Omental fat pad (tissue), 4 donors: ENCODE measurements around the gene PRSS56. TPM values are rescaled to one million over a fixed set of nuclear protein-coding genes. Genes with fewer than 3 reads are reported as not detected.
"Not testable (repeated sequence)": the region's sequence is repeated elsewhere in the genome, so short reads cannot be mapped to it uniquely, and the experiment has no call there.

Experiments
- ATAC-seq: fragments of 150-250 bp; one replicate; pipeline ENCODE4 v1.9.1; 2016; ENCODE audit warnings: mild to moderate bottlenecking, moderate library complexity; ENCODE audit not compliant: low FRiP score
- DNase-seq: peaks from one replicate; pipeline ENCODE4 v3.0.0-alpha.2; 2019; ENCODE audit warnings: low spot score
- CTCF ChIP-seq, 3 donors: fragments of 450-650 bp; IDR thresholded peaks; one replicate each; pipeline ENCODE4 v1.5.1; 2016 to 2017; ENCODE audit warnings: antibody characterized with exemption in 3 of 3, mild to moderate bottlenecking in 3 of 3, moderate library complexity in 2 of 3
- total RNA-seq, 4 donors: library from RNA; depleted of rRNA; stranded (reverse); fragments of >200 nt; gene quantifications; one replicate each; pipeline ENCODE4 v1.1.0, GENCODE V29; 2016

The PRSS56 gene
- total RNA-seq, 4 donors from 2014 or later: not detected

DNA sequence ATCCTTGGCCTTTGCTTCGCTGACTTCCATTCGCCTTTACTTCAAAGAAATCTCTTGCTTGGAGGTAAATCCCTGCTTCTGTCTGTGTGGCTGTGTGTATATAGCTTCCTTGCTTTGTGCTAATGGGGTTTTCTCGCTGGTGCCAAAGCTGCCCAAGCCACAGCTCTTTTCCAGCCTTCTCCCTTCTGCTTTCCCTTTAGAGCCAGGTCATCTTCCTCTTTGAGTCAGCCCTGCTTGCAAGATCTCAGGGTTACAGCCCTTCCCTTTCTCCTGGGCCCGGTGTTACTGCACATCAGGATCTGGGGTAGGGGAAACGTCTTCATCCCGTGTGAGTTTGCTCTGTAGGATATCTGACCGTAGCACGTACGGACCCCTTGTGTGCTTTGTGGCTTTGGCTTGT lies 49.4 kb downstream of the PRSS56 start:
- no peak for TF ChIP-seq CTCF (IDR thresholded peaks at IDR 0.05)
- DNase-seq (no peak), ATAC-seq (no peak)

- not testable (repeated sequence) for DNase-seq, ATAC-seq
Measured at GRCh38 chr2:232570481-232570880, 50.3 kb downstream of the PRSS56 start.

GRCh38 chr2:232571026-232571474 lies 50.9 kb downstream of the PRSS56 start:
- TF ChIP-seq CTCF (IDR thresholded peaks at IDR 0.05): no peak
- ATAC-seq (peak; percentile 44), DNase-seq (no peak)

GRCh38 chr2:232573042-232573441 lies 52.9 kb downstream of the PRSS56 start:
- DNase-seq (no peak), ATAC-seq (no peak)
- TF ChIP-seq CTCF (IDR thresholded peaks at IDR 0.05): no peak

DNA sequence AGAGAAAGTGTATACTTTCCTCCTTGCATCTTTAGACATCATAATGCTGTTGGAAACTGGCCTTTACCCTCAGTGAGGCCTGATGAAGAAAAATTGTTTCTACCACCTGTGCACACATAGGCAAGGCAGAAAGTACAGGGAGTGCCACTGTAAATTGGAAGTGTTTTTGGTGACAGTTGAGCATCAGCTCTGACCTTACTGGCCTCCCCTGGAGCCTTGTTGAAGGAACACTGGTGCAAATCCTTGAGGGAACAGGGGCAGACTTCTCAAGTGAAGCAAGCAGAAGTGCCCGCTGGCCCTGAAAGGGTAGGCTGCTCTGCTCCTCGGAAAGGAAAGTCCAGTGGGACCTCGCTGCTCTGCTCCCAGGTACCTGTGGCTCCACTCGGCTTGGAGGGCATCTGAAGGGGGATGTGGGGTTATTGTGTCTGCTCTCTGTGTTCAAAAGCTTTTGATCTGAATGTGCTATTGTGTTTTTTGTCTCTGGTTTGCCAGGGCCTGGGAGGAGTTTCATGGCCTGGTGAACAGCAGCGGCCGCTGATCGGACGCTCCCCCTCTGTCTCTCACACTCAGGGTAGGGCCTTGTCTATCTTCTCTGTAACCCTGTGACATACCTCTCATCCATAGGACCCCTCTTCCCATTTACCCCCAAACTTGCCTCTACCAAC lies 53.7 kb downstream of the PRSS56 start:
- DNase-seq (no peak), ATAC-seq (no peak)
- TF ChIP-seq CTCF (IDR thresholded peaks at IDR 0.05): no peak

DNA sequence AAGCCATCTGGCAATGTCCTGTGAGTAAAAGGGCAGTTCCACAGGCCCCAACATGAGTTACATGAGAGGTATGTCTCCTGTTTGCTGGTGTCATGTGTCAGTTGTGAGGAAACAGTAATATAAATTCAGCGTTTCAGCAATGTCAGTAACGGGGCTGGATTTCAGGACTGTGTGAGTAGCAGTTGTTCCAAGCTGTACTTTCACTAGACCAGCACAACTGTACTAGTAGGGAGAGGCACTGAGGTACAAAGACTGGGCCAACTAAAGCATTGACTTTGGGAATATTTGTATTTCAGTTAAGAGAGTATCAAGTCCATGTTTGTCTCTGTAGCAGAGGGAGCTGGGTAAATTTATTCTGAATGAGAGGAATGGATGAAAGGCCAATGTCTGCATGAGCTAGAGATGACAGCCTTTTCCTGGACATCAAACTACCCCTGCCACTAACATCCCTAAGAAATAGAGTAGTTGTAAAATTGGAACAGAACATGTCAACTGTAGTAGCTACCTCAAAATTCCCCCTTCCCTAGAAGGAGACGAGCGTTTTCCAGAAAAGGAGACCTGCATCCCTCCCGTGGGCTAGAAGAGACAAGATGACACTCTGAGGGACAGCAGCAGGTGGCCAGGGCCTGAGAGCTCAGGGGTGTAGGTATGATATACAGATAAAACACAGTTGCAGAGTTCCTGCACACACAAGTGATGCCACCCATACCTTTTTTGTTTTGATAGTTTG lies 54.7 kb downstream of the PRSS56 start:
- DNase-seq: no peak
- ATAC-seq: no peak
- no peak for TF ChIP-seq CTCF (IDR thresholded peaks at IDR 0.05)

Other genes with a start within 250 kb of the PRSS56 start
- not detected for gene ALPP, start 141.6 kb upstream of the PRSS56 start, total RNA-seq
- not detected for gene ALPG, start 113.5 kb upstream of the PRSS56 start, total RNA-seq
- gene ALPI, start 64.2 kb upstream of the PRSS56 start, total RNA-seq: not detected
- gene ECEL1, start 32.6 kb upstream of the PRSS56 start, total RNA-seq: 1 to 10 TPM in 2 of 4 donors, under 1 TPM in 1, not detected in 1; 0.19 to 1.1 (median 1.0) TPM
- not detected for gene CHRND, start 5.8 kb downstream of the PRSS56 start, total RNA-seq
- not detected for gene CHRNG, start 19.3 kb downstream of the PRSS56 start, total RNA-seq
- 1 to 10 TPM; 1.5 to 3.8 (median 2.4) TPM for gene TIGD1, start 30.2 kb downstream of the PRSS56 start, total RNA-seq
- 10 to 100 TPM; 32.2 to 45.4 (median 37.8) TPM for gene EIF4E2, start 30.3 kb downstream of the PRSS56 start, total RNA-seq
- gene EFHD1, start 113.2 kb downstream of the PRSS56 start, total RNA-seq: 10 to 100 TPM in 3 of 4 donors, 1 to 10 TPM in 1; 9.6 to 44.1 (median 18.1) TPM
- 10 to 100 TPM; 63.9 to 80.2 (median 72.2) TPM for gene GIGYF2, start 176.9 kb downstream of the PRSS56 start, total RNA-seq